ENCODE measurements around the gene MAP1B. TPM values are rescaled to one million over a fixed set of nuclear protein-coding genes. Genes with fewer than 3 reads are reported as not detected.

MAP1B gene
- total RNA-seq, 2 experiments from 2014 or later = 0.13 to 0.40 TPM

DNA sequence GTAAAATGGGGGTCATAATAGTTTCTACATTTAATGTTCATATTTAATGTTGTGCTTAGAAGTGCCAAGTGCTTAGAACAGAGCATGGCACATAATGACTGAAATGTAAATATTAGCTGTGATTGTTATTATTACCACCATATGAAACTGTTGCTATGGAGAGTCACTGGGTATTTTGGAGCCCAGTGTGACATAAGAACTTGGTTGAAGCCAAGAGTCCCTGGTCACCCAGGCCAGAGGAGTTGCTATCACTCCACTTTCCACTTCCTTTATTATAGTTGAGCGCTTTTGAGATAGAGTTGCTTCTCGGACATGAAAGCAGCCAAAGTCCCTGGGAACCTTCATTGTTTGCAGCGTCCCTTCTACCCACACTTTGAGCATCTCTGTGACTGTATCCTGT lies 77.1 kb downstream of the MAP1B start:
- ChIA-PET POLR2A (no interaction called here), CTCF (no interaction called here)

DNA sequence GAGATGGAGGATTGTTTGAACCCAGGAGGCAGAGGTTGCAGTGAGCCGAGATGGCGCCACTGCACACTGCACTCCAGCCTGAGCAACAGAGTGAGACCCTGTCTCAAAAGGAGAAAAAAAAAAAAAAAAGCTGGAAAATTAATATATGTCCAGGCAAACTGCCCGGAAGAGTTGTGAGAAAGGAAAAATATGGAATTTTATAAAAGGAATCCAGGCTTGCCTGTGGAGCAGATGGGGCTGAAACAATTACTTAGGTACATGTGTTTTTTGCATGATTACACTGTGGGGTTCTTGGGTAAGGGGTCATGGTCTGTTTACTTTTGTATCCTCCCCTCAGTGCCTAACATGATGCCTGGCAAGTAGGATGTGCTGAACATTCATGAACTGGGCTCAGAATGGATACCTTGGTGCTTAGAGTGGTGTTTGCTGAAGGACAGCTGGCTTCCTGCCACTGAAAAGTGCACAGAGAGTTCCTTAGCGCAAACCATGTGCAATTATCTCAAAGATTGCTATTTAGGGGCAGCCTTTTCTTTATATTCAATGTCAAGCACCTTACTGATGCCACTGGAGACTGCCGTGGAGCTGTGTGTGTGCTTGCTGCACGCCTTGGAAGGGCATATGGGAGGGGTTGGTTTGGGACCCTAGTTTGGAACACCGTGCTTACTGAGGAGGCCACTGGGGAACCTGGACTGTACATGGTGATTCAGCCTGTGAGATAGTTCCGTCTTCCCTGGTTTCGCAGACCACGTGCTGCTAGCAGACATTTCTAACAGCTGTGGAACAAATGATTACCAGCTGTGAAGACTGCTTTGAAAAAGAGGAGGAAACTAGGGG lies 78.4 kb downstream of the MAP1B start:
- CTCF ChIA-PET = interaction anchor here (0.7 kb wide), 1 partner anchor 21 kb away, joined by 3 read pairs; no protein-coding TSS in a partner anchor
- POLR2A ChIA-PET = no interaction called here

DNA sequence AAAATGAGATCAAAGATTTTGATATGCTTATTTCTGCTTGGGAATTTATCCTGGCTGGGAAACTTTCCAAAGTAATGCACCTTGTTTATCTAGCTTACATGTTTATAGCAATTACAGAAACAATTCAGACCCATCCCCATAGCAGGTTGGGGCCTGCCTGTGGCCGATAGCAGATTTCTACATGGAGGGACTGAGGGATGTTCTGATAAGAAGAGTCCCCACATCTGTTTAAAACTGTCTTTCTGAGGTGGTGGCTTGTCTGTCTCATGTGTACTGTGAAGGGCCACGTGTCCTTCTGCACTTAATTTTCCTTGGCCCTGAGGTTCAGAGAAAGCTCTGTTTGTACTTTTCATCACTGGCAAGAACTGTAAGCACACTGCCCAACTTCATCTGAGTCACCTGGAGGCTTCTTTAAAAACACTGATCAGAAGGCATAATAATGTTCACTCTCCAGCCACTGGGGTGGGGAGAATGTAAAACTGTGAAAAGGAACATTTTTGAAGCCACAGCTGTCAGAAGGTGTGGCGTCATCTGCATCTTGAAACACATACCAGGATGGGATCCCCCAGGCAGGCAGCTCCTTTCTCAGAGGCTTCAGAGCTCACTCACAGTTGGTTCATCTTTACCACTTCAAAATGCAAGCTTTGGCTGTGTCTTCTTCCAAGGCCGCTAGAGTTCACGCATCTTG lies 80.3 kb downstream of the MAP1B start:
- CTCF ChIA-PET = no interaction called here
- POLR2A ChIA-PET = no interaction called here

DNA sequence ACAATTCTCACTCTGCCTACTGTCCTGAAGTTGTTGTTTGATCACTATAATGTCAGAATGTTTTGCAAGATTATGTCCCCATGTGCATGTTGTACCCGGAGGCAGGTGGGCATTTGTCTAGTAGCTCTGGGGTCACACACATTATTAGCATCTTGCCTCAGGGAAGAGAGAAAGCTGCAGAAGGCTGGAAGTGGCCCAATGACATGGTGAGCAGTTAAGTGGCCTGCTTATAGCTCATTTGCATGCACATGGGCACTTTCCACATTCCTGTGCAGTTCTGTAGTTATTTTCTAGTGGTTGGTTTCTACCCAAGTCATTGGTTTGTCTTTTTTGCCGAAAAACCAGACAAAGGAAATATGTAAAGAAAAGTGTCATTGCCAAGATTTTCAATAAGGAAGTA lies 80.9 kb downstream of the MAP1B start:
- ChIA-PET POLR2A (no interaction called here), CTCF (no interaction called here)

DNA sequence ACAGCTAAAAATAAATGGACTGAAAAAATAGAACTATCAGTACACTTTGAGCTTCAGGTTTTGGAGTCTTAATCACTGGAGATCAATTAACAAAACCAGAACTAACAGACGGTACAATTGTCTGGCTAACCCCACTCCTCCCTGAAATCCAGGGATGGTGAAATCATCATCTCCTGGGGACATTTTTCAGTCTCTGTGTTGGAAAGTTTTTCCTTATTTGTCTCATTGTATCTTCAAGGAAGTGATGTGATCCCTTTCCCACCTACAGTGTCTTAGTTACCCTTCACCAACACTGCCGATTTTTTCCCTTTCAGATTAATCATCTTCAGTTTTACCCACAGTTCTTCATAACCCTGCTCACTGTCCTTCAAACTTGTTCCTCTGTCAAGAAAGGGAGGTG lies 81.9 kb downstream of the MAP1B start:
- ChIA-PET CTCF (no interaction called here), POLR2A (no interaction called here)

DNA sequence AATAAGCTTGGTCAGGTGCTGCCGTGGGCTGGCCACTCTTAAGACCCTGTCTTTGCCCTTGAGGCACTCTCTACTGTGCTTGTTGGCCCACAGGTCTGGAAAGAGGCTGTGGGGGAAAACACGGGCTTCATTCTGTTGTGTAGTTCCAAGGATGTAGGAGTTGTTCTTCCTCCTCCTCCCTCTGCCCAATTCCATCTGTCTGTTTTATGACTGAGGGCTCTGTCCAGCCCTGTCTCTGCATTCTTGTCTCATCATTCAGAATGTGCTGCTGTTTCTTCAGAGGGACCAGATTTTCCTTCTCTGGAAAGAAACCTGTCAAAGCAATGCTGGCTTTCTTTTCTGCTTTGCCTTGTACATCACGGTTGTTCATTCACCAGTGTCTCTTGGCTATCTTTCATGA lies 84.1 kb downstream of the MAP1B start:
- POLR2A ChIA-PET = no interaction called here
- CTCF ChIA-PET = interaction anchor here (0.6 kb wide), 1 partner anchor 28 kb away, joined by 3 read pairs; no protein-coding TSS in a partner anchor

DNA sequence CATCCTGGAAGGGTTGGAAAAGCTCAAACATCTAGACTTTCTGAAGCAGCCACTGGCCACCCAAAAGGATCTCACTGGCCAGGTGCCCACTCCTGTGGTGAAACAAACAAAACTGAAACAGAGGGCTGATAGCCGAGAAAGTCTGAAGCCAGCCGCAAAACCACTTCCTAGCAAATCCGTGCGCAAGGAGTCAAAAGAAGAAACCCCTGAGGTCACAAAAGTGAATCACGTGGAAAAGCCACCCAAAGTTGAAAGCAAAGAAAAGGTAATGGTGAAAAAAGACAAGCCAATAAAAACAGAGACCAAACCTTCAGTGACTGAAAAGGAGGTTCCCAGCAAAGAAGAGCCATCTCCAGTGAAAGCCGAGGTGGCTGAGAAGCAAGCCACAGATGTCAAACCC lies 87.6 kb downstream of the MAP1B start:
- ChIA-PET POLR2A (no interaction called here), CTCF (interaction anchor here (1.2 kb wide), 2 partner anchors 13 to 39 kb away, joined by 3 to 5 read pairs; no protein-coding TSS in a partner anchor)

DNA sequence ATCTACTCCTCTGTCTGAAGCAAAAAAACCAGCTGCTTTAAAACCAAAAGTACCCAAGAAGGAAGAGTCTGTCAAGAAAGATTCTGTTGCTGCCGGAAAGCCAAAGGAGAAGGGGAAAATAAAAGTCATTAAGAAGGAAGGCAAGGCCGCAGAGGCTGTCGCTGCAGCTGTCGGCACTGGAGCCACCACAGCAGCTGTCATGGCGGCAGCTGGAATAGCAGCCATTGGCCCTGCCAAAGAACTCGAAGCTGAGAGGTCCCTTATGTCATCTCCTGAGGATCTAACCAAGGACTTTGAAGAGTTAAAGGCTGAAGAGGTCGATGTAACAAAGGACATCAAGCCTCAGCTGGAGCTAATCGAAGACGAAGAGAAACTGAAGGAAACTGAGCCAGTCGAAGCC lies 88.3 kb downstream of the MAP1B start:
- CTCF ChIA-PET = interaction anchor here (1.2 kb wide), 1 partner anchor 12 kb away, joined by 3 read pairs; no protein-coding TSS in a partner anchor

DNA sequence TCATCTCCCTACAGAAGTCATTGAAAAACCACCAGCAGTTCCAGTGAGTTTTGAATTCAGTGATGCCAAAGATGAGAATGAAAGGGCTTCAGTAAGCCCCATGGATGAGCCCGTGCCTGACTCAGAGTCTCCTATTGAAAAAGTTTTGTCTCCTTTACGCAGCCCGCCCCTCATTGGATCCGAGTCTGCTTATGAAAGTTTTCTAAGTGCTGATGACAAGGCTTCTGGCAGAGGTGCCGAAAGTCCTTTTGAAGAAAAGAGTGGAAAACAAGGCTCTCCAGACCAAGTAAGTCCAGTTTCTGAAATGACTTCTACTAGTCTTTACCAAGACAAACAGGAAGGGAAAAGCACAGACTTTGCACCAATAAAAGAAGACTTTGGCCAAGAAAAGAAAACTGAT lies 90.1 kb downstream of the MAP1B start:
- CTCF ChIA-PET = no interaction called here
- POLR2A ChIA-PET = no interaction called here

More for the DNA sequence above, 88.3 kb downstream of the MAP1B start:
- POLR2A ChIA-PET = no interaction called here

DNA sequence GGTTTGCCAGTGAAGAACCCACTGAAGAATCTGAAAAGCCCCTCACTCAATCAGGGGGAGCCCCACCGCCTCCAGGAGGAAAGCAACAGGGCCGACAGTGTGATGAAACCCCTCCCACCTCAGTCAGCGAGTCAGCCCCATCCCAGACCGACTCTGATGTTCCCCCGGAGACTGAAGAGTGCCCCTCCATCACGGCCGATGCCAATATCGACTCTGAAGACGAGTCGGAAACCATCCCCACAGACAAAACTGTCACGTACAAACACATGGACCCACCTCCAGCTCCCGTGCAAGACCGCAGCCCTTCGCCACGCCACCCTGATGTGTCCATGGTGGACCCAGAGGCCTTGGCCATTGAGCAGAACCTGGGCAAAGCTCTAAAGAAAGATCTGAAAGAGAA lies 92.4 kb downstream of the MAP1B start:
- ChIA-PET CTCF (no interaction called here), POLR2A (no interaction called here)

DNA sequence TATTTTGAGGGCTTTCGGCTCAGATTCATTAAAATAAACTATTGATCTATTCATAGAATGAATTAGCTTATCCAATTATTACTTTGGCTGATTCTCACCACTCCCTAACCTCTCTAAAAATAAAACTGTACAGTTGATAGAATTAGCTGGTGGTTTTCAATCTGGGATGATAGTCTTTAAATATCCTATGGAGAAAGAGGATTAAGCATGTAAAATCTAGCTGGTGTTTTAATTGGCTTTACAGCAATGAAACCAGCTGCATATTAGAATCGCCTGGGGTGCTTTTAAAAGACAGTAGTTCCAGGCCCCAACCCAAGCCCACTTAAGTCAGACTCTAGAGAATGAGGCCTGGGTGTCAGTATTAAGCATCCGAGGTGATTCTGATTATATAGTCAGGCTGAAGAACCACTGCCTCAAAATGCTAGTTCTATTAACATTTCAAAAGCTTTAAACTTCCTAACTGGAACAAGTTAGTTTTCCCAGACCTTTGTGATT lies 95.1 kb downstream of the MAP1B start:
- POLR2A ChIA-PET = no interaction called here
- CTCF ChIA-PET = no interaction called here

DNA sequence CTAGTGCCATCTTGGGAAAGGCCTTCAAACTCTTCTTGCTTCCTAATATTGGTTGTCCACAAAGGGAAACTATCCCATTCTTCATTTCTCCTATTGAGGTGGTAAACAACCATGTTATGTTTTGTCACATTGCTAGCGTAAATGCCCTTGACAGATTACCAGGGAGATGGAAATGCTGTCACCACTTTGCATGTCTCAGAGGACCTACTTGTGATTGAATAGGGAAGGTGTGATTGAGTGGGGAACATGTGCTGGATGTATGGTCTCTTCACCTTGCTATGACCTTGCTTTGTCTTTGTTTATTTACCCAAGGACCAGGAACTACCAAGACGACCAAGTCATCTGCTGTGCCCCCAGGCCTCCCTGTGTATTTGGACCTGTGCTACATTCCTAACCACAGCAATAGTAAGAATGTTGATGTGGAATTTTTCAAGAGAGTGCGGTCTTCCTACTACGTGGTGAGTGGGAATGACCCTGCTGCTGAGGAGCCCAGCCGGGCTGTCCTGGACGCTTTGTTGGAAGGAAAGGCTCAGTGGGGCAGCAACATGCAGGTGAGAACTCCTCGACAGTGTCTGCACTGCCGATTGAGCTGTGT lies 96.1 kb downstream of the MAP1B start:
- ChIA-PET CTCF (no interaction called here), POLR2A (no interaction called here)

DNA sequence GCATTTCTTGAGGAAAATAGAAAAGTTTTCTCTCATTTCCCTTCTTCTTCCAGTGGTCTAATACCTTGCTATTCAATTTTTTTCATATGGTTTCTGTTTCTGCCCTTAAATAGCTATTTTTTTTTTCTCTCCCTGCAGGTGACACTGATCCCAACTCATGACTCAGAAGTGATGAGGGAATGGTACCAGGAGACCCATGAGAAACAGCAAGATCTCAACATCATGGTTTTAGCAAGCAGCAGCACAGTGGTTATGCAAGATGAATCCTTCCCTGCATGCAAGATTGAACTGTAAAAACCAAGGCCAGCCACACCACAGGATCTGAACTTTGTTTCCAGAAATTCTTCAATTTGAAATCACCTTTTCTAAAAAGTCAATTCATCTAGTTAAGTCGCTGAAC lies 97.7 kb downstream of the MAP1B start:
- CTCF ChIA-PET = no interaction called here
- POLR2A ChIA-PET = no interaction called here

DNA sequence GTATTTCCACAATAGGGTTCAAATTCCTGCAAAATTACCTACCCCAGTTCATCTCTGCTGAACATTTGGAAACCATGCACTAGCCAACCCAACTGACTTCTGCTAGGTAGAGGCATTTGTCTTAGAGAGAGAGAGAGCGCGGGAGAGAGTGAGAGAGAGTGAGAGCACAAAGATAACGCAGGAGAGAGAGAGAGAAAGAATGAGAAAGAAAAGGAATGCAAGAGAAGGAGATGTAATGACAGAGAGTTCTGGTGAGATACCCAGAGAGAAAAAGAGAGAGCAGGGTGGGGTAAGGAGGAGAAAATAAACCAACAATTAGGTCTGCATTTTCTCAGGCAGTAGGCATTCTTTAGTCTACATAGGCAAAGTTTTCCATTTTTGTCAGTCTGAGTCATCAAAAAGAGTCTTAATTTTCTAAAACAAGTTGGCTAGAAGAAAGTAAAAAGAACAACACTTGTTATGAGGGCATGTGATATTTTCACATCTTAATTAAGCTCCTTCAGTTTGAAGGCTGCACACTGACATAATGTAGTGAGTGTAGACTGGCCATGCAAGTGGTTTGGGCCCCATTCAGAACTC lies 98.2 kb downstream of the MAP1B start:
- ChIA-PET CTCF (no interaction called here), POLR2A (no interaction called here)

DNA sequence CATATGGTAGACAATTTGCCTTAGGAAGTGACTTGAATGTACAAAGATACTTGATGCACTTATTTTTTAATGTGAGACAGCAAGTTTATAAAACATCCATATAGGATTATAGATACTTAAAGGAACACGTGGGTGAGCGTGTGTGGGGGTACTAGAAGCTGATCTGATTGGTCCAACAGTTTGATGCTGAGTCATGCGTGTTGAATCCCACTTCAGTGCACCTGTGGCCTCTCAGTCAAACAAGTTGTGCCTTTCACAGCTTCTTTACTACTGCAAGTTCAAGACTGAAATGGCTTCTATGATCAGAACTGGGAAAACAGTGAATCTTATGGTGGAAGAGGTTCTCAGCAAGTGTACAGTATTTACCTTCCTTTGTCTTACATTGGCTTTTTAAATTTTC lies 98.9 kb downstream of the MAP1B start:
- ChIA-PET POLR2A (no interaction called here), CTCF (no interaction called here)

DNA sequence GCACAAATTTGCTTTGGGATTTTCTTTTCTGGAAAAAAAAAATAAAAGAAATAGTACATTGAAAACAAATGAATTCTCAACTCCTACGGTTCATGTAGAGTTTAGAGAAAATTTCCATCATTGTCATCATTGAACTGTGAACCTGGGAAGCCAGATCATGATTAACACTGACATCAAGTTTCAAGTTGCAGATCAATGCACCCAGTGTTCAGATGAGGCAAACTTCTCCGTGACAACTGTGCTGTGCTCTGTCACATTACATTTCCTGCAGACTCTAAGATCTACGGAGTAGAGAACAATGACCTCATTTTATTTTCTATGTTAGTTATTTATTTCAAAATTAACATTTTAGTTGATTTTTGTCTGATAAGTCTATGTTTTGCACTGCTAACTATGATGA lies 99.7 kb downstream of the MAP1B start:
- POLR2A ChIA-PET = no interaction called here
- CTCF ChIA-PET = interaction anchor here (0.6 kb wide), 1 partner anchor 22 kb away, joined by 3 read pairs; no protein-coding TSS in a partner anchor

DNA sequence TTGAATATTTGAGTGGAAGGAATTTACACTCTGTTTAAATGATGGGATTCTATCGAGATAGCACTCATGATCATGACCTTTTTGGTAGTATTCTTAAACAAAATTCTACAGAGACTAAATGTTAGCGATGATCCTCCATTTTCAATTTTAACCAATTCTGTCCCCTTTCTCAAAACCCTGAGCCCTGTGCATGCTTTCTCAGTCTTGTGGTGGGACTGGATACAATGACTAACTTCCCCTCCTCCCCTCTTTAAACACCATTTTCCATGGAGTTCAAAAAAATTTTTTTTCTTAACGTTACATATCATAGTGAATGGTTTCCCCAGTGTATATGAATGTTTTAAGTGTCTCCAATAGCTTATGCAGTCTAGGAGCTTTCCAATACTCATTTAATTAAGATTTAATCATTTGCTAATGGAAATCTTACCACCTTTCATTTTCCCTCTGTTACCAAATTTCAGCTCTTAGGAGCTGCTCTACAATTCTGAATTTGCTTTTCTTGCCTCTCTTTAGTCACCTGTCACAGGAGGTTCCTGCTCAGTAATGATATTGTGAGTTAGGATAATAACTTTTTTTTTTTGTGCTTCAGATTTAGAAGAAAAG lies 101.2 kb downstream of the MAP1B start:
- ChIA-PET POLR2A (no interaction called here), CTCF (interaction anchor here (0.9 kb wide), 1 partner anchor 13 kb away, joined by 3 read pairs; no protein-coding TSS in a partner anchor)

DNA sequence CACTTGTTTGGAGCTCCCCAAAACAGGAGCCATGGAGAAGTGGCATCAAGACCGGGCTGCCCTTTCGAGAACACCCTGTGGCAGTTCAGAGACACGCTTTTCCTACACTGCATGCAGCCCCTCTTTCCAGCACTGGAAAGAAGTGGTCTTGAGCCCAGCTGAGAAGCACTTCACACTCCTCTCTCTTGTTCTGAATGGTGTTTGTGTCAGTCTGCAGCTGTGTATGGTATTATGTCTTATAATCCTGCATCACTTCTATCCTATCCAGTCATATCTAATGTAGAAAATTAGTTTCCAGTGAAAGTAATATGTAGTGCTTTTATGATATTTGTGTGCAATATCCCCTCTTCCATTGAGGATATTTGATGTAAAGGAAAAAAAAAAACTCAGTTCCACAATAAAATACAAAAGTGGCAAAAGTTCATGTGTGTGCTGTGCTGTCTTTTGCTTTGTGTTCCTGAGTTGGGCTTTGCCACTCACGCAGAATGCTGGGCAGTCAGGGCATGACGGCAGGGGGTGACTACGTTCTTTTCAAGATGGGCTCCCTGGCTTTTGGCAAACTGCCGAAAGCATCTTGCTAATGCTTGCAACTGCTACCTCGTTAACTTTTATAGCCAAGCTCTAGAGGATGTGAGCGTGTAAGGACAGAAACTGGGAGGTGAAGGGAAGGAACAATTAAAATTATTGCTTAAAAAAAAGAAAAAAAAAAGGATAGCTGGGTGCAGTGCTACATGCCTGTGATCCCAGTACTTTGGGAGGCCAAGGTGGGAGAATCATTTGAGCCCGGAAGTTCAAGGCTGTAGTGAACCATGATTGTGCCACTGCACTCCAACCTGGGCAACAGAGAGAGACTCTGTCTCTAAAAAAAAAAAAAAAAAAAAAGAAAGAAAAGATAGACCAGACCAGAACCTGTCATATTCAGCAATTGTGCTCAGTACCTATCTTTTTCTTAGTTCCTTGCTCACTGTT lies 102.2 kb downstream of the MAP1B start:
- CTCF ChIA-PET = no interaction called here
- POLR2A ChIA-PET = no interaction called here

Measured in activated CD8-positive, alpha-beta memory T cell treated with anti-CD3 and anti-CD28 coated beads for 36 hours (primary cell).